ENCODE measurements around the gene SIGLEC9.

DNA sequence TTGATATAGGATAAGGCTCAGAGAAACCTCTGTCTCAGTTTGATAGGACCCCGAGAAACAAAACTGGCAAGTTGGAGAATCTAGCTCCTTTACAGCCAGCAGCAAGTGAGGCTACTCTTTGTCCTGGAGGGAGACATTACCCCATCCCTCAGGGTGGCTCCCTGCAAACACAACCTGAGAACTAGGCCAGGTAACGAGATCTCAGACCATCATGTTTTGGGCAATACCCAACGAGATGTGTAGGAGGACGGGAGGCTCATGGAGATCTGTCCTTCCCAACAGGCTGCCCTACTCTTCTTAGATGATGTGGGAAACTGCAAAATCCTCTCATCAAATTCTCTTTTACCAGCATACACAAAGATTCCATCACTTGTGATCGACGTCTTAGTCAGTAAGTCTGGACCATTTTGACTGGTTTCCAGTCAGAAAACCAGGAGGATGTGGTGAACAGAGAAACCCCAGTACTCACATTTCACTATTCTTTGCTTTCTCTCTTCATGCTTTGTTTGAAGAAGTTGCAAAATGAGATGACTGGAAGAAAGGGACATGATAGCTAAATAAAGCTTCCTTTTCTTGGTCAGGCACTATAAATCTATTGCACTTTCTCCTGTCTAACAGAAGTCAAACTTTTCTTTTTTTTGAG is 10.5 kb upstream of the SIGLEC9 start:
- TF ChIP-seq EZH2 (IDR thresholded peaks at IDR 0.05; ENCODE audit: insufficient read depth, poor library complexity, severe bottlenecking) (no peak), EZH2phosphoT487 (IDR thresholded peaks at IDR 0.05; ENCODE audit: insufficient read depth, low read depth) (no peak)

Measured in GM23248 (cell line).